HEK293 (cell line): ENCODE results near the gene SMIM44.

Source experiments
- CTCF ChIA-PET: fragments of 350-600 bp; formaldehyde crosslinking; extraction: SDS; loops from one replicate; lab custom pipeline; 2021; ENCODE audit warnings: antibody characterized with exemption; lab: Yijun Ruan, JAX
- POLR2A ChIA-PET: fragments of 300-600 bp; formaldehyde crosslinking; extraction: SDS; loops from one replicate; lab custom pipeline; 2020; ENCODE audit warnings: antibody characterized with exemption, inconsistent platforms; lab: Yijun Ruan, JAX
- H3K27ac ChIP-seq: fragments of 200-500 bp; sonication (Bioruptor generic); 2 replicates; pipeline ENCODE4 v1.5.1; 2014; ENCODE audit warnings: low read depth, low read length, control low read depth, inconsistent platforms; ENCODE audit errors: extremely low read depth
- H3K36me3 ChIP-seq, 2 experiments: fragments of 200-500 bp in 1 of 2; sonication (Bioruptor generic) in 1 of 2; 1 replicate in 1 of 2; 2 replicates in 1 of 2; pipeline ENCODE4 v1.5.1; 2014 to 2017; ENCODE audit warnings: inconsistent platforms in 2 of 2, low read length in 2 of 2; ENCODE audit not compliant: control insufficient read depth in 2 of 2, insufficient read depth in 1 of 2
- H3K4me1 ChIP-seq: fragments of 200-500 bp; sonication (Bioruptor generic); 2 replicates; pipeline ENCODE4 v1.5.1; 2014; ENCODE audit warnings: mild to moderate bottlenecking, low read length, inconsistent platforms; ENCODE audit not compliant: control insufficient read depth, insufficient read depth
- H3K4me3 ChIP-seq: 2 replicates; pipeline ENCODE4 v1.5.1; 2011; ENCODE audit warnings: low read depth, mild to moderate bottlenecking, control low read depth, low read length, moderate library complexity
- H3K9me3 ChIP-seq: fragments of 200-500 bp; sonication (Bioruptor generic); 2 replicates; pipeline ENCODE4 v1.5.1; 2014; ENCODE audit warnings: low read depth, low read length, inconsistent platforms; ENCODE audit not compliant: control insufficient read depth, insufficient read depth
- FEZF1 ChIP-seq: fragments of 450-650 bp; formaldehyde crosslinking; IDR thresholded peaks from 2 replicates; pipeline ENCODE4 v1.5.1; 2016; ENCODE audit warnings: missing biosample characterization, missing genetic modification characterization
- TCF7L2 ChIP-seq: IDR thresholded peaks from 2 replicates; pipeline ENCODE4 v1.6.1; 2011; ENCODE audit warnings: low read depth, mild to moderate bottlenecking, inconsistent platforms, low read length, moderate library complexity, borderline replicate concordance
- ZBTB17 ChIP-seq: fragments of 450-650 bp; formaldehyde crosslinking; IDR thresholded peaks from 2 replicates; pipeline ENCODE4 v1.5.1; 2016; ENCODE audit warnings: missing biosample characterization, missing genetic modification characterization
- ZBTB20 ChIP-seq: fragments of 450-650 bp; formaldehyde crosslinking; IDR thresholded peaks from 2 replicates; pipeline ENCODE4 v1.5.1; 2016; ENCODE audit warnings: missing biosample characterization, missing genetic modification characterization
- ZBTB8A ChIP-seq: fragments of 450-650 bp; formaldehyde crosslinking; IDR thresholded peaks from 2 replicates; pipeline ENCODE4 v1.5.1; 2016; ENCODE audit warnings: missing biosample characterization, missing genetic modification characterization
- ZFHX2 ChIP-seq: fragments of 450-650 bp; formaldehyde crosslinking; conservative IDR thresholded peaks from 2 replicates; pipeline ENCODE4 v1.5.1; 2016; ENCODE audit warnings: missing biosample characterization, missing genetic modification characterization
- ZNF341 ChIP-seq: fragments of 450-650 bp; formaldehyde crosslinking; IDR thresholded peaks from 2 replicates; pipeline ENCODE4; 2016; ENCODE audit warnings: low read depth, missing biosample characterization, missing genetic modification characterization
- ZNF366 ChIP-seq: fragments of 450-650 bp; formaldehyde crosslinking; conservative IDR thresholded peaks from 2 replicates; pipeline ENCODE4 v1.5.1; 2016; ENCODE audit warnings: missing biosample characterization, missing genetic modification characterization
- ZNF530 ChIP-seq: fragments of 450-650 bp; formaldehyde crosslinking; IDR thresholded peaks from 2 replicates; pipeline ENCODE4 v1.5.1; 2016; ENCODE audit warnings: low read depth, missing biosample characterization, missing genetic modification characterization
- ZNF558 ChIP-seq: fragments of 450-650 bp; formaldehyde crosslinking; IDR thresholded peaks from 2 replicates; pipeline ENCODE4 v1.5.1; 2016; ENCODE audit warnings: missing biosample characterization, missing genetic modification characterization
- ZNF768 ChIP-seq: fragments of 450-650 bp; formaldehyde crosslinking; IDR thresholded peaks from 2 replicates; pipeline ENCODE4 v1.5.1; 2018; ENCODE audit warnings: missing biosample characterization, mild to moderate bottlenecking, missing genetic modification characterization
- ZNF843 ChIP-seq: fragments of 450-650 bp; formaldehyde crosslinking; IDR thresholded peaks from 2 replicates; pipeline ENCODE4 v1.5.1; 2016; ENCODE audit warnings: missing biosample characterization, missing genetic modification characterization
- TF ChIP-seq, protein P1 (sequence below): fragments of 450-650 bp; formaldehyde crosslinking; IDR thresholded peaks from 2 replicates; pipeline ENCODE4 v1.5.1; 2016; ENCODE audit warnings: missing biosample characterization, missing genetic modification characterization, borderline replicate concordance
- TF ChIP-seq, protein P2 (sequence below): fragments of 450-650 bp; formaldehyde crosslinking; IDR thresholded peaks from 2 replicates; pipeline ENCODE4 v1.5.1; 2016; ENCODE audit warnings: missing biosample characterization, missing genetic modification characterization
- TF ChIP-seq, protein P3 (sequence below): fragments of 450-650 bp; formaldehyde crosslinking; IDR thresholded peaks from 2 replicates; pipeline ENCODE4 v1.5.0; 2017; ENCODE audit warnings: missing biosample characterization, missing genetic modification characterization, borderline replicate concordance
- TF ChIP-seq, protein P4 (sequence below): fragments of 450-650 bp; formaldehyde crosslinking; IDR thresholded peaks from 2 replicates; pipeline ENCODE4 v1.5.1; 2016; ENCODE audit warnings: missing biosample characterization, missing genetic modification characterization
- TF ChIP-seq, protein P5 (sequence below): fragments of 450-650 bp; formaldehyde crosslinking; IDR thresholded peaks from 2 replicates; pipeline ENCODE4 v1.5.1; 2016; ENCODE audit warnings: missing biosample characterization, missing genetic modification characterization
- TF ChIP-seq, protein P6 (sequence below): fragments of 450-650 bp; formaldehyde crosslinking; conservative IDR thresholded peaks from 2 replicates; pipeline ENCODE4 v1.5.1; 2016; ENCODE audit warnings: low read depth, missing biosample characterization, missing genetic modification characterization

Gene SMIM44

DNA sequence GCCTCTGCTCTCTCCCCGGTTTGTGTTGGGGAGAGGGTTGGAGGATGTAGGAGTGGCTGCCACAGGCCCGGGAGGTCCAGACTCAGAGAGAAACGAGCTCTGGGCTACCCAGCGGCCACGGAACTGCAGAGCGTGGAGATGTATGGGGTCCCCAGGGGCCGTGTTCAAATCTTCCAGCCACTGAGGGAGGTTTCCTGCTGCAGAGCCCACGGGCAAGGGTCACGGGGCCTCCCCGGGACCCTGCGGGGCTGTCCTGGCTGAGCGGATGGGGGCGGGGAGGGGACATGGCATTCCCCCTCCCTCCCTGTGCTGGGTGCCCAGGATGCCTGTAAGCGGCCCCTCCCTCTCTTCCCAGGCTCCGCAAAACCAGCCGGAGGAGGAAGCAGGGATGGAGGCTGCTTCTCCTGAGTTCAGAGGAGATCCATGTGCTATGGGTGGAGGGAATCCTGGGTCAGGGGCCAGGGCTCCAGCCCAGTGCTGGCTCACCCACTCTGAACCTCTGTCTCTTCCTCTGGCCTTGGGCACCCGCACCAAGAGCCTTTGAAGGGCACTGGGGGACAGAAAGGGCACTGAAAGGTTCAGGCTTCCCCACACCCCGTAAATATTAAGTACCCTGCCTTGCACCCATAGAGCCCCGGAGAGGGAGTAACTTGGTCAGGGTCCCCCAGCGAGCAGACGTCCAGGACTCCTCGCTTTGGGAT is 25.6 kb downstream of the SMIM44 start (continued):
- TF ChIP-seq, protein P1, sequence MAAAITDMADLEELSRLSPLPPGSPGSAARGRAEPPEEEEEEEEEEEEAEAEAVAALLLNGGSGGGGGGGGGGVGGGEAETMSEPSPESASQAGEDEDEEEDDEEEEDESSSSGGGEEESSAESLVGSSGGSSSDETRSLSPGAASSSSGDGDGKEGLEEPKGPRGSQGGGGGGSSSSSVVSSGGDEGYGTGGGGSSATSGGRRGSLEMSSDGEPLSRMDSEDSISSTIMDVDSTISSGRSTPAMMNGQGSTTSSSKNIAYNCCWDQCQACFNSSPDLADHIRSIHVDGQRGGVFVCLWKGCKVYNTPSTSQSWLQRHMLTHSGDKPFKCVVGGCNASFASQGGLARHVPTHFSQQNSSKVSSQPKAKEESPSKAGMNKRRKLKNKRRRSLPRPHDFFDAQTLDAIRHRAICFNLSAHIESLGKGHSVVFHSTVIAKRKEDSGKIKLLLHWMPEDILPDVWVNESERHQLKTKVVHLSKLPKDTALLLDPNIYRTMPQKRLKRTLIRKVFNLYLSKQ (tag by site-specific recombination) = no peak
- TF ChIP-seq ZNF530 (tag by site-specific recombination) = no peak
- TF ChIP-seq ZBTB20 (tag by site-specific recombination) = peak; percentile 46; the same call in 1 of the 2 replicates
- no peak for TF ChIP-seq TCF7L2
- TF ChIP-seq FEZF1 (tag by site-specific recombination) = no peak
- no peak for TF ChIP-seq ZNF558 (tag by site-specific recombination)
- 0 out of 2 replicates have a peak, but pooled peaks have one; percentile 7 for TF ChIP-seq ZNF341 (tag by site-specific recombination)
- TF ChIP-seq ZBTB17 (tag by site-specific recombination) = peak; percentile 34; the same call in 1 of the 2 replicates
- TF ChIP-seq, protein P2, sequence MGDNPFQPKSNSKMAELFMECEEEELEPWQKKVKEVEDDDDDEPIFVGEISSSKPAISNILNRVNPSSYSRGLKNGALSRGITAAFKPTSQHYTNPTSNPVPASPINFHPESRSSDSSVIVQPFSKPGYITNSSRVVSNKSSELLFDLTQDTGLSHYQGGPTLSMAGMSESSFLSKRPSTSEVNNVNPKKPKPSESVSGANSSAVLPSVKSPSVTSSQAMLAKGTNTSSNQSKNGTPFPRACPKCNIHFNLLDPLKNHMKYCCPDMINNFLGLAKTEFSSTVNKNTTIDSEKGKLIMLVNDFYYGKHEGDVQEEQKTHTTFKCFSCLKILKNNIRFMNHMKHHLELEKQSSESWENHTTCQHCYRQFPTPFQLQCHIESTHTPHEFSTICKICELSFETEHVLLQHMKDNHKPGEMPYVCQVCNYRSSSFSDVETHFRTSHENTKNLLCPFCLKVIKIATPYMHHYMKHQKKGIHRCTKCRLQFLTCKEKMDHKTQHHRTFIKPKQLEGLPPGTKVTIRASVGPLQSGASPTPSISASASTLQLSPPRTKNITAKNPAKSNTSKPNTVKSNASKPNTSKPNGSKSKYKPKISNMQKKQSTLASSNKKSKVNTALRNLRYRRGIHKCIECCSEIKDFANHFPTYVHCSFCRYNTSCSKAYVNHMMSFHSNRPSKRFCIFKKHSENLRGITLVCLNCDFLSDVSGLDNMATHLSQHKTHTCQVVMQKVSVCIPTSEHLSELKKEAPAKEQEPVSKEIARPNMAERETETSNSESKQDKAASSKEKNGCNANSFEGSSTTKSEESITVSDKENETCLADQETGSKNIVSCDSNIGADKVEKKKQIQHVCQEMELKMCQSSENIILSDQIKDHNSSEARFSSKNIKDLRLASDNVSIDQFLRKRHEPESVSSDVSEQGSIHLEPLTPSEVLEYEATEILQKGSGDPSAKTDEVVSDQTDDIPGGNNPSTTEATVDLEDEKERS = no peak
- 0 out of 2 replicates have a peak, but pooled peaks have one; percentile 32 for TF ChIP-seq ZBTB8A (tag by site-specific recombination)
- TF ChIP-seq, protein P3, sequence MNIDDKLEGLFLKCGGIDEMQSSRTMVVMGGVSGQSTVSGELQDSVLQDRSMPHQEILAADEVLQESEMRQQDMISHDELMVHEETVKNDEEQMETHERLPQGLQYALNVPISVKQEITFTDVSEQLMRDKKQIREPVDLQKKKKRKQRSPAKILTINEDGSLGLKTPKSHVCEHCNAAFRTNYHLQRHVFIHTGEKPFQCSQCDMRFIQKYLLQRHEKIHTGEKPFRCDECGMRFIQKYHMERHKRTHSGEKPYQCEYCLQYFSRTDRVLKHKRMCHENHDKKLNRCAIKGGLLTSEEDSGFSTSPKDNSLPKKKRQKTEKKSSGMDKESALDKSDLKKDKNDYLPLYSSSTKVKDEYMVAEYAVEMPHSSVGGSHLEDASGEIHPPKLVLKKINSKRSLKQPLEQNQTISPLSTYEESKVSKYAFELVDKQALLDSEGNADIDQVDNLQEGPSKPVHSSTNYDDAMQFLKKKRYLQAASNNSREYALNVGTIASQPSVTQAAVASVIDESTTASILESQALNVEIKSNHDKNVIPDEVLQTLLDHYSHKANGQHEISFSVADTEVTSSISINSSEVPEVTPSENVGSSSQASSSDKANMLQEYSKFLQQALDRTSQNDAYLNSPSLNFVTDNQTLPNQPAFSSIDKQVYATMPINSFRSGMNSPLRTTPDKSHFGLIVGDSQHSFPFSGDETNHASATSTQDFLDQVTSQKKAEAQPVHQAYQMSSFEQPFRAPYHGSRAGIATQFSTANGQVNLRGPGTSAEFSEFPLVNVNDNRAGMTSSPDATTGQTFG (tag by site-specific recombination) = no peak
- TF ChIP-seq, protein P4, sequence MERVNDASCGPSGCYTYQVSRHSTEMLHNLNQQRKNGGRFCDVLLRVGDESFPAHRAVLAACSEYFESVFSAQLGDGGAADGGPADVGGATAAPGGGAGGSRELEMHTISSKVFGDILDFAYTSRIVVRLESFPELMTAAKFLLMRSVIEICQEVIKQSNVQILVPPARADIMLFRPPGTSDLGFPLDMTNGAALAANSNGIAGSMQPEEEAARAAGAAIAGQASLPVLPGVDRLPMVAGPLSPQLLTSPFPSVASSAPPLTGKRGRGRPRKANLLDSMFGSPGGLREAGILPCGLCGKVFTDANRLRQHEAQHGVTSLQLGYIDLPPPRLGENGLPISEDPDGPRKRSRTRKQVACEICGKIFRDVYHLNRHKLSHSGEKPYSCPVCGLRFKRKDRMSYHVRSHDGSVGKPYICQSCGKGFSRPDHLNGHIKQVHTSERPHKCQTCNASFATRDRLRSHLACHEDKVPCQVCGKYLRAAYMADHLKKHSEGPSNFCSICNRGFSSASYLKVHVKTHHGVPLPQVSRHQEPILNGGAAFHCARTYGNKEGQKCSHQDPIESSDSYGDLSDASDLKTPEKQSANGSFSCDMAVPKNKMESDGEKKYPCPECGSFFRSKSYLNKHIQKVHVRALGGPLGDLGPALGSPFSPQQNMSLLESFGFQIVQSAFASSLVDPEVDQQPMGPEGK (tag by site-specific recombination) = peak; percentile 52; the same call in 1 of the 2 replicates
- TF ChIP-seq ZNF843 = no peak
- no peak for TF ChIP-seq ZNF366

DNA sequence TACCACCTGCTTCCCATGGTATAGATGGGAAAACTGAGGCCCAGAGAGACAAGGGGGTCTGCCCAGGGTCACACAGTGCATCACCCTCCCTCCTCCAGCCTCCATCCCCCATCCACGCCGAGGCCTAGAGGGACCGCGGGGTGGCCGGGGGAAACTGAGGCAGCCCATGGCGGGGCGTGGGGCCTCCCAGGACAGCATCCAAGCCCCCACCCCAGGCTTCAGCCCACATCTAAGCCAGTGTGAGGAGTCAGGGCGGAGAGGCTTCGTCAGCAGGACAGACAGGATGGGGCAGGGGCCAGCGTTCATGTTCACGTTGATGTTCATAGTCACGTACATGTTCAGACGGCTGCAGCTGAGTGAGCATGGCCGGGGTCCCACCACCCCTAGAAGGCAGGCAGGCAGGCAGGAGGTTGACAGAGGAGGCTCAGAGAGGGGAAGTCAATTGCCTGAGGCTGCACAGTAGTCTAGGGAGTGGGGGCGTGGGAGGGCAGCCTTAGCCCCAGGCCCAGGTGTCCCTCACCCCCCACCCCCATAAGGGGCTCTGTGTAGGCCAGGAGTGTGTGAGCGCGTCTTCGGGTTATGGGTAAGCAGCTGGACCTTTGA is 26.2 kb downstream of the SMIM44 start:
- H3K4me1 ChIP-seq = peaks cover 8% of the 10 kb centered on the region
- H3K9me3 ChIP-seq = no peaks in the 10 kb centered on the region
- no peak overlapping the region for H3K4me3 ChIP-seq
- ChIA-PET POLR2A (interaction anchor here (0.6 kb wide), 1 partner anchor 122 kb away, joined by 4 read pairs; no protein-coding TSS in a partner anchor), CTCF (no interaction called here)
- H3K27ac ChIP-seq = no peak overlapping the region
- peaks cover 0 to 37% of the 10 kb centered on the region in 2 experiments; a peak in 2 of 3 replicates for H3K36me3 ChIP-seq
- peak; percentile 51; the same call in 1 of the 2 replicates for TF ChIP-seq ZNF768 (tag by site-specific recombination)
- no peak for TF ChIP-seq ZNF366
- TF ChIP-seq, protein P5, sequence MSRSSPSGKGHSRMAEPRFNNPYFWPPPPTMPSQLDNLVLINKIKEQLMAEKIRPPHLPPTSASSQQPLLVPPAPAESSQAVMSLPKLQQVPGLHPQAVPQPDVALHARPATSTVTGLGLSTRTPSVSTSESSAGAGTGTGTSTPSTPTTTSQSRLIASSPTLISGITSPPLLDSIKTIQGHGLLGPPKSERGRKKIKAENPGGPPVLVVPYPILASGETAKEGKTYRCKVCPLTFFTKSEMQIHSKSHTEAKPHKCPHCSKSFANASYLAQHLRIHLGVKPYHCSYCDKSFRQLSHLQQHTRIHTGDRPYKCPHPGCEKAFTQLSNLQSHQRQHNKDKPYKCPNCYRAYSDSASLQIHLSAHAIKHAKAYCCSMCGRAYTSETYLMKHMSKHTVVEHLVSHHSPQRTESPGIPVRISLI (tag by site-specific recombination) = no peak
- 0 out of 2 replicates have a peak, but pooled peaks have one; percentile 19 for TF ChIP-seq ZFHX2 (tag by site-specific recombination)
- no peak for TF ChIP-seq ZBTB20 (tag by site-specific recombination)
- TF ChIP-seq, protein P6, sequence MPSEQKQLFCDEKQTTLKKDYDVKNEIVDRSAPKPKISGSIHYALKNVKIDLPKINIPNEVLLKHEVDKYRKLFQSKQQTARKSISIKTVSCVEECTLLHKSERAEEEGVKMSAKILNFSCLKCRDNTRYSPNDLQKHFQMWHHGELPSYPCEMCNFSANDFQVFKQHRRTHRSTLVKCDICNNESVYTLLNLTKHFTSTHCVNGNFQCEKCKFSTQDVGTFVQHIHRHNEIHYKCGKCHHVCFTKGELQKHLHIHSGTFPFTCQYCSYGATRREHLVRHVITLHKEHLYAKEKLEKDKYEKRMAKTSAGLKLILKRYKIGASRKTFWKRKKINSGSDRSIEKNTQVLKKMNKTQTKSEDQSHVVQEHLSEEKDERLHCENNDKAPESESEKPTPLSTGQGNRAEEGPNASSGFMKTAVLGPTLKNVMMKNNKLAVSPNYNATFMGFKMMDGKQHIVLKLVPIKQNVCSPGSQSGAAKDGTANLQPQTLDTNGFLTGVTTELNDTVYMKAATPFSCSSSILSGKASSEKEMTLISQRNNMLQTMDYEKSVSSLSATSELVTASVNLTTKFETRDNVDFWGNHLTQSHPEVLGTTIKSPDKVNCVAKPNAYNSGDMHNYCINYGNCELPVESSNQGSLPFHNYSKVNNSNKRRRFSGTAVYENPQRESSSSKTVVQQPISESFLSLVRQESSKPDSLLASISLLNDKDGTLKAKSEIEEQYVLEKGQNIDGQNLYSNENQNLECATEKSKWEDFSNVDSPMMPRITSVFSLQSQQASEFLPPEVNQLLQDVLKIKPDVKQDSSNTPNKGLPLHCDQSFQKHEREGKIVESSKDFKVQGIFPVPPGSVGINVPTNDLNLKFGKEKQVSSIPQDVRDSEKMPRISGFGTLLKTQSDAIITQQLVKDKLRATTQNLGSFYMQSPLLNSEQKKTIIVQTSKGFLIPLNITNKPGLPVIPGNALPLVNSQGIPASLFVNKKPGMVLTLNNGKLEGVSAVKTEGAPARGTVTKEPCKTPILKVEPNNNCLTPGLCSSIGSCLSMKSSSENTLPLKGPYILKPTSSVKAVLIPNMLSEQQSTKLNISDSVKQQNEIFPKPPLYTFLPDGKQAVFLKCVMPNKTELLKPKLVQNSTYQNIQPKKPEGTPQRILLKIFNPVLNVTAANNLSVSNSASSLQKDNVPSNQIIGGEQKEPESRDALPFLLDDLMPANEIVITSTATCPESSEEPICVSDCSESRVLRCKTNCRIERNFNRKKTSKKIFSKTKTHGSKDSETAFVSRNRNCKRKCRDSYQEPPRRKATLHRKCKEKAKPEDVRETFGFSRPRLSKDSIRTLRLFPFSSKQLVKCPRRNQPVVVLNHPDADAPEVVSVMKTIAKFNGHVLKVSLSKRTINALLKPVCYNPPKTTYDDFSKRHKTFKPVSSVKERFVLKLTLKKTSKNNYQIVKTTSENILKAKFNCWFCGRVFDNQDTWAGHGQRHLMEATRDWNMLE = no peak
